OCI-LY3 (cell line): ENCODE measurements around the gene OTUD1.

ENCODE experiments used
- H2AFZ ChIP-seq: fragments of 200-600, 300-600 bp; shearing (Covaris generic); 2 replicates; pipeline ENCODE4 v1.6.0; 2014; ENCODE audit warnings: antibody characterized with exemption, low read depth, low read length
- H3K27ac ChIP-seq: fragments of 200-600, 300-600 bp; sonication (generic); 2 replicates; pipeline ENCODE4 v1.5.1; 2014; ENCODE audit warnings: mild to moderate bottlenecking, low read length, moderate library complexity, mixed read lengths
- H3K27me3 ChIP-seq: fragments of 200-600, 300-600 bp; sonication (generic); 2 replicates; pipeline ENCODE4 v1.6.1; 2014; ENCODE audit warnings: low read depth, low read length, mixed read lengths
- H3K36me3 ChIP-seq: fragments of 200-600, 300-600 bp; sonication (generic); replicated peaks from 2 replicates; pipeline ENCODE3; 2014; ENCODE audit warnings: low read depth, low read length, mixed read lengths
- H3K4me1 ChIP-seq: fragments of 300-600, 200-600 bp; sonication (generic); 2 replicates; pipeline ENCODE4 v1.6.1; 2014; ENCODE audit warnings: low read length, mixed read lengths
- H3K4me2 ChIP-seq: fragments of 200-600, 300-600 bp; sonication (generic); 2 replicates; pipeline ENCODE4 v1.6.1; 2014; ENCODE audit warnings: low read length, mixed read lengths
- H3K4me3 ChIP-seq: fragments of 300-600, 200-600 bp; sonication (generic); 2 replicates; pipeline ENCODE4 v1.5.1; 2014; ENCODE audit warnings: antibody characterized with exemption, mild to moderate bottlenecking, low read length, moderate library complexity
- H3K79me2 ChIP-seq: fragments of 300-600, 200-600 bp; shearing (Covaris generic); 2 replicates; pipeline ENCODE4 v1.6.1; 2014; ENCODE audit warnings: mild to moderate bottlenecking, low read length, mixed read lengths
- H3K9ac ChIP-seq: fragments of 300-600, 200-600 bp; shearing (Covaris generic); 2 replicates; pipeline ENCODE4 v1.6.0; 2014; ENCODE audit warnings: mild to moderate bottlenecking, low read length, moderate library complexity
- H3K9me3 ChIP-seq: fragments of 200-600, 300-600 bp; shearing (Covaris generic); 2 replicates; pipeline ENCODE4 v1.6.1; 2014; ENCODE audit warnings: low read length, mixed read lengths; ENCODE audit not compliant: insufficient read depth
- H4K20me1 ChIP-seq: fragments of 200-600, 300-600 bp; sonication (generic); 2 replicates; pipeline ENCODE4 v1.6.1; 2016; ENCODE audit warnings: low read length, mixed read lengths; ENCODE audit not compliant: insufficient read depth
- CTCF ChIP-seq: fragments of 200-600, 300-600 bp; sonication (generic); IDR thresholded peaks from 2 replicates; pipeline ENCODE4 v1.5.1; 2014; ENCODE audit warnings: antibody characterized with exemption, low read length, low read depth
- EZH2phosphoT487 ChIP-seq: fragments of 200-600 bp; shearing (Covaris generic); IDR thresholded peaks from 2 replicates; pipeline ENCODE4 v1.6.1; 2018; ENCODE audit warnings: antibody characterized with exemption, mixed run types, low read depth

OTUD1 gene

GRCh38 chr10:23459308-23459939, 20.5 kb downstream of the OTUD1 start:
- Histone ChIP-seq H3K4me1 (no peaks in the 10 kb centered on the region), H3K4me2 (no peak overlapping the region), H4K20me1 (no peaks in the 10 kb centered on the region)

DNA sequence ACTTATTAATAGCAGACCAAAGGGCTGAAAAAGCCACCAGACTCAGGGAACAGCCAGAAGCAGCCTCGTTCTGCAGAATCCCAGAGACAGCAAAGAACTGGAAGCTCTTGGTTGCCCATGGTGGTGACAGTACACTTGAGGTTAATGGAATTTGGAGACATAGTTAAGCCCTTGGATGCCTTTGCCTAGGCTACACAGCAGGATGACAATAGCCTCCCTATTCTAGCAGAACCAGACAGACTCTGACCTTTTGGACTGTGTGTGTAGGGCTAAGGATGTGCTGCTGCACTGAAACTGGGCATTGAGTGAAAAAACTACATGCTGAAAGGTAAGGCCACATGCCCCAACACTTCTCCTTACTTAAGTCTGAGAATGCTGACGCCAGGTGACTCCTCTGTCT, 22.7 kb downstream of the OTUD1 start:
- Histone ChIP-seq H3K4me2 (no peak overlapping the region), H3K4me1 (no peaks in the 10 kb centered on the region), H3K79me2 (no peaks in the 10 kb centered on the region), H4K20me1 (no peaks in the 10 kb centered on the region), H3K4me3 (no peak overlapping the region), H3K9me3 (no peaks in the 10 kb centered on the region), H3K27me3 (no peaks in the 10 kb centered on the region), H3K9ac (no peak overlapping the region), H3K27ac (no peak overlapping the region), H3K36me3 (no peaks in the 10 kb centered on the region), H2AFZ (no peak overlapping the region)
- TF ChIP-seq CTCF (no peak), EZH2phosphoT487 (no peak)

More at GRCh38 chr10:23459308-23459939, 20.5 kb downstream of the OTUD1 start:
- Histone ChIP-seq H3K9ac (no peak overlapping the region), H3K4me3 (no peak overlapping the region), H3K27ac (no peak overlapping the region), H3K79me2 (no peaks in the 10 kb centered on the region), H3K9me3 (no peaks in the 10 kb centered on the region), H2AFZ (no peak overlapping the region), H3K27me3 (no peaks in the 10 kb centered on the region), H3K36me3 (no peaks in the 10 kb centered on the region)
- TF ChIP-seq CTCF (no peak), EZH2phosphoT487 (no peak)

DNA sequence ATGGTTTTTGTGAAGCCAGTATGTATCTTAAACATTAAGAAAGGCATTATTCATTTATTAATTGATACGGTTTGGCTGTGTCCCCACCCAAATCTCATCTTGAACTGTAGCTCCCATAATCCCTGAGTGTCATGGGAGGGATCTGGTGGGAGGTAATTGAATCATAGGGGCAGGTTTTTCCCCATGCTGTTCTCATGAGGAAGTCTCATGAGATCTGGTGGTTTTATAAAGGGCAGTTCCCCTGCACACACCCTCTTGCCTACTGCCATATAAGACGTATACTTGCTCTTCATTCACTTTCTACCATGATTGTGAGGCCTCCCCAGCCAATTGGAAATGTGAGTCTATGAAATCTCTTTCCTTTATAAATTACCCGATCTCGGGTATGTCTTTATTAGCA, 28.1 kb downstream of the OTUD1 start:
- Histone ChIP-seq H3K4me2 (no peak overlapping the region), H3K79me2 (no peaks in the 10 kb centered on the region), H2AFZ (no peak overlapping the region), H3K9me3 (no peaks in the 10 kb centered on the region), H4K20me1 (no peaks in the 10 kb centered on the region), H3K27ac (no peak overlapping the region), H3K9ac (no peak overlapping the region), H3K27me3 (0 out of 2 replicates have a peak, but pooled peaks cover 2% of the 10 kb centered on the region), H3K4me3 (no peak overlapping the region), H3K36me3 (no peaks in the 10 kb centered on the region), H3K4me1 (no peaks in the 10 kb centered on the region)
- no peak for TF ChIP-seq CTCF
- TF ChIP-seq EZH2phosphoT487: no peak

GRCh38 chr10:23467548-23467947, 28.7 kb downstream of the OTUD1 start:
- no peak overlapping the region for H2AFZ ChIP-seq

More at GRCh38 chr10:23467548-23467947, 28.7 kb downstream of the OTUD1 start:
- no peak overlapping the region for H3K4me2 ChIP-seq
- no peak overlapping the region for H3K27ac ChIP-seq
- no peaks in the 10 kb centered on the region for H3K36me3 ChIP-seq
- H3K79me2 ChIP-seq: no peaks in the 10 kb centered on the region
- no peaks in the 10 kb centered on the region for H3K9me3 ChIP-seq
- no peaks in the 10 kb centered on the region for H3K4me1 ChIP-seq
- H3K9ac ChIP-seq: no peak overlapping the region
- H4K20me1 ChIP-seq: no peaks in the 10 kb centered on the region
- TF ChIP-seq CTCF: no peak
- TF ChIP-seq EZH2phosphoT487: no peak
- no peak overlapping the region for H3K4me3 ChIP-seq
- H3K27me3 ChIP-seq: 0 out of 2 replicates have a peak, but pooled peaks cover 2% of the 10 kb centered on the region
